MM.1S (cell line): ENCODE data around the gene RABL6.

Experiments
- DNase-seq: peaks from one replicate; pipeline ENCODE4 v3.0.0-alpha.2; 2015
- H2AFZ ChIP-seq: fragments of 300-600 bp; sonication (generic); 2 replicates; pipeline ENCODE4 v1.6.0; 2016; ENCODE audit warnings: antibody characterized with exemption, low read length
- H3F3A ChIP-seq: fragments of 300-600 bp; sonication (generic); 2 replicates; pipeline ENCODE4 v1.6.1; 2016; ENCODE audit warnings: mild to moderate bottlenecking, antibody characterized with exemption, low read length, moderate library complexity, mixed read lengths; ENCODE audit not compliant: insufficient read depth
- H3K27ac ChIP-seq: fragments of 300-600 bp; sonication (generic); 2 replicates; pipeline ENCODE4 v1.5.1; 2016; ENCODE audit warnings: mild to moderate bottlenecking, low read length
- H3K27me3 ChIP-seq: fragments of 300-600 bp; sonication (generic); replicated peaks from 2 replicates; pipeline ENCODE4 v1.6.0; 2016; ENCODE audit warnings: low read length; ENCODE audit not compliant: insufficient read depth
- H3K36me3 ChIP-seq: fragments of 300-600 bp; sonication (generic); replicated peaks from 2 replicates; pipeline ENCODE4 v1.6.1; 2016; ENCODE audit warnings: mild to moderate bottlenecking, low read length, mixed read lengths; ENCODE audit not compliant: insufficient read depth
- H3K4me1 ChIP-seq: fragments of 300-600 bp; sonication (generic); 2 replicates; pipeline ENCODE4 v1.6.1; 2016; ENCODE audit warnings: low read length, mixed read lengths
- H3K4me2 ChIP-seq: fragments of 300-600 bp; sonication (generic); 2 replicates; pipeline ENCODE4 v1.6.0; 2016; ENCODE audit warnings: low read depth, low read length
- H3K4me3 ChIP-seq: fragments of 300-600 bp; sonication (generic); 2 replicates; pipeline ENCODE4 v1.5.1; 2016; ENCODE audit warnings: low read length, mixed read lengths
- H3K79me2 ChIP-seq: fragments of 300-600 bp; sonication (generic); 2 replicates; pipeline ENCODE4 v1.6.1; 2016; ENCODE audit warnings: mixed run types, low read length, mixed read lengths
- H3K9ac ChIP-seq: fragments of 300-600 bp; sonication (generic); 2 replicates; pipeline ENCODE4 v1.6.1; 2016; ENCODE audit warnings: low read length, mixed read lengths
- H3K9me2 ChIP-seq: fragments of 300-600 bp; sonication (generic); replicated peaks from 2 replicates; pipeline ENCODE4 v1.6.1; 2016; ENCODE audit warnings: mild to moderate bottlenecking, low read length, mixed read lengths; ENCODE audit not compliant: insufficient read depth
- H3K9me3 ChIP-seq: fragments of 300-600 bp; sonication (generic); replicated peaks from 2 replicates; pipeline ENCODE4 v1.6.1; 2016; ENCODE audit warnings: mild to moderate bottlenecking, low read length, mixed read lengths; ENCODE audit not compliant: insufficient read depth
- H4K20me1 ChIP-seq: fragments of 300-600 bp; sonication (generic); 2 replicates; pipeline ENCODE4 v1.6.1; 2016; ENCODE audit warnings: mild to moderate bottlenecking, low read length, moderate library complexity, mixed read lengths; ENCODE audit not compliant: insufficient read depth
- CTCF ChIP-seq: fragments of 300-600 bp; sonication (generic); IDR thresholded peaks from 2 replicates; pipeline ENCODE4 v1.5.1; 2016; ENCODE audit warnings: antibody characterized with exemption, low read length, mixed read lengths
- EZH2 ChIP-seq: fragments of 300-600 bp; sonication (generic); optimal IDR thresholded peaks from 2 replicates; pipeline ENCODE3; 2017; ENCODE audit warnings: low read depth, mild to moderate bottlenecking, antibody characterized with exemption, low read length, mixed read lengths
- EZH2phosphoT487 ChIP-seq: fragments of 300-600 bp; sonication (generic); IDR thresholded peaks from 2 replicates; pipeline ENCODE4 v1.6.1; 2018; ENCODE audit warnings: antibody characterized with exemption, low read length

The RABL6 gene

GRCh38 chr9:136886610-136887597 is 79.2 kb downstream of the RABL6 start:
- peaks cover 14% of the 10 kb centered on the region for H3K4me1 ChIP-seq
- H3K79me2 ChIP-seq, result peaks cover 71% of the 10 kb centered on the region
- H3K9me3 ChIP-seq, result no peaks in the 10 kb centered on the region
- peak overlapping the region; percentile 73 for H3K4me2 ChIP-seq
- H3K27ac ChIP-seq, result peak overlapping the region; percentile 48; the same call in 1 of the 2 replicates
- H3K36me3 ChIP-seq, result no peaks in the 10 kb centered on the region
- no peaks in the 10 kb centered on the region for H3K27me3 ChIP-seq
- TF ChIP-seq CTCF (no peak), EZH2 (no peak), EZH2phosphoT487 (no peak)
- H3K9me2 ChIP-seq, result no peaks in the 10 kb centered on the region
- peak overlapping the region; percentile 77 for H3K9ac ChIP-seq
- 0 out of 2 replicates have a peak overlapping the region, but pooled peaks have one; percentile 13 for H2AFZ ChIP-seq
- H4K20me1 ChIP-seq, result no peaks in the 10 kb centered on the region
- H3F3A ChIP-seq, result peaks cover 22% of the 10 kb centered on the region
- peak overlapping the region; percentile 85 for H3K4me3 ChIP-seq
- DNase-seq, result no peak

- peaks cover 84% of the 10 kb centered on the region for H3K79me2 ChIP-seq
- H3K9me3 ChIP-seq, result no peaks in the 10 kb centered on the region
- peaks cover 10% of the 10 kb centered on the region; the same call in 1 of the 2 replicates for H3F3A ChIP-seq
- H2AFZ ChIP-seq, result no peak overlapping the region
- H3K4me2 ChIP-seq, result no peak overlapping the region
- H3K4me1 ChIP-seq, result peaks cover 6% of the 10 kb centered on the region
- no peak overlapping the region for H3K9ac ChIP-seq
- no peaks in the 10 kb centered on the region for H3K27me3 ChIP-seq
- no peaks in the 10 kb centered on the region for H3K9me2 ChIP-seq
- H3K4me3 ChIP-seq, result no peak overlapping the region
- H3K27ac ChIP-seq, result no peak overlapping the region
- H3K36me3 ChIP-seq, result no peaks in the 10 kb centered on the region
- DNase-seq, result no peak
- TF ChIP-seq EZH2phosphoT487, result no peak
- no peak for TF ChIP-seq CTCF
- TF ChIP-seq EZH2, result no peak
- H4K20me1 ChIP-seq, result peaks cover 4% of the 10 kb centered on the region
These were observed 80.7 kb downstream of the RABL6 start for GRCh38 chr9:136888454-136888853.

- Histone ChIP-seq H3K4me3 (no peak overlapping the region), H3K79me2 (peaks cover 94% of the 10 kb centered on the region), H3K9me2 (no peaks in the 10 kb centered on the region), H3K9ac (no peak overlapping the region), H3K27ac (no peak overlapping the region), H3K4me2 (no peak overlapping the region), H3K4me1 (peaks cover 5% of the 10 kb centered on the region), H3K27me3 (no peaks in the 10 kb centered on the region), H3K9me3 (no peaks in the 10 kb centered on the region), H3F3A (peaks cover 5% of the 10 kb centered on the region; the same call in 1 of the 2 replicates), H3K36me3 (no peaks in the 10 kb centered on the region), H2AFZ (no peak overlapping the region), H4K20me1 (peaks cover 4% of the 10 kb centered on the region)
- no peak for DNase-seq
- TF ChIP-seq CTCF (no peak), EZH2phosphoT487 (no peak), EZH2 (no peak)
These were observed 82.1 kb downstream of the RABL6 start for GRCh38 chr9:136889858-136890257.
